Globus pallidus (tissue), 1 donor: ENCODE results near the gene SMIM35.
"Not testable (repeated sequence)": the region's sequence is repeated elsewhere in the genome, so short reads cannot be mapped to it uniquely, and the experiment has no call there.

Experiments
- DNase-seq: peaks from one replicate; pipeline ENCODE4 v3.0.0-alpha.2; 2015; ENCODE audit warnings: low spot score

Gene SMIM35

GRCh38 chr11:117980280-117980679, 106.5 kb downstream of the SMIM35 start:
- DNase-seq, result no peak

- peak; percentile 51 for DNase-seq
These were observed 107.1 kb downstream of the SMIM35 start for GRCh38 chr11:117979481-117980211.

- DNase-seq, result no peak
These were observed 107.8 kb downstream of the SMIM35 start for GRCh38 chr11:117978991-117979390.

DNA sequence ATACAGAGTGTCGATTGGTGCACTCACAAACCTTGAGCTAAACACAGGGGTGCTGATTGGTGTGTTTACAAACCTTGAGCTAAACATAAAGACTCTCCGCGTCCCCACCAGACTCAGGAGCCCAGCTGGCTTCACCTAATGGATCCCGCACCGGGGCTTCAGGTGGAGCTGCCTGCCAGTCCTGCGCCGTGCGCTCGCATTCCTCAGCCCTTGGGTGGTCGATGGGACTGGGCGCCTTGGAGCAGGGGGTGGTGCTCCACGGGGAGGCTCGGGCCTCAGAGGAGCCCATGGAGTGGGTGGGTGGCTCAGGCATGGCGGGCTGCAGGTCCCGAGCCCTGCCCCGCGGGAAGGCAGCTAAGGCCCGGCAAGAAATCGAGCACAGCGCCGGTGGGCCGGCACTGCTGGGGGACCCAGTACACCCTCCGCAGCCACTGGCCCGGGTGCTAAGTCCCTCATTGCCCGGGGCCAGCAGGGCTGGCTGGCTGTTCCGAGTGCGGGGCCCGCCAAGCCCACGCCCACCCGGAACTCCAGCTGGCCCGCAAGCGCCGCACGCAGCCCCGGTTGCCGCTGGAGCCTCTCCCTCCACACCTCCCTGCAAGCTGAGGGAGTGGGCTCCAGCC, 108.4 kb downstream of the SMIM35 start:
- not testable (repeated sequence) for DNase-seq

GRCh38 chr11:117977612-117978264, 109.0 kb downstream of the SMIM35 start:
- not testable (repeated sequence) for DNase-seq

DNA sequence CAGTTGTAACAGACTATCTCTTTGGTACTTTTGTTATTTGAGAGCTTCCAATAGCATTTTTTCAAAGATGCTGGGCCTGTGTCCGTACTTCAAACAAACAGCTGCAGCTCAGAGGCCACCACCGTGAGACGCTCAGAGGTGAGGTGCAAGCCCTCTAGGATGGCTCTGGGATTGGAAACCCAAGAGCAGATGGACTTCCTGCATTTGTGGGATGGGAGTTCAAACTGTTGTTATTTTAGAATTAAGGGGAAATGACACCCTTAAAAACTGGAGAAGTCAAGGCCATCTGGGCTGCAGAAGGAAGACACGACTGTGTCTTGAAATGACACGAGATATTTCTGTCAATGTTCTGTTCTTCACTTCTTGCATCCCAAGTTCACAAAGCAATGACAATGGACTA, 109.7 kb downstream of the SMIM35 start:
- no peak for DNase-seq

GRCh38 chr11:117976445-117976844, 110.3 kb downstream of the SMIM35 start:
- DNase-seq, result no peak

DNA sequence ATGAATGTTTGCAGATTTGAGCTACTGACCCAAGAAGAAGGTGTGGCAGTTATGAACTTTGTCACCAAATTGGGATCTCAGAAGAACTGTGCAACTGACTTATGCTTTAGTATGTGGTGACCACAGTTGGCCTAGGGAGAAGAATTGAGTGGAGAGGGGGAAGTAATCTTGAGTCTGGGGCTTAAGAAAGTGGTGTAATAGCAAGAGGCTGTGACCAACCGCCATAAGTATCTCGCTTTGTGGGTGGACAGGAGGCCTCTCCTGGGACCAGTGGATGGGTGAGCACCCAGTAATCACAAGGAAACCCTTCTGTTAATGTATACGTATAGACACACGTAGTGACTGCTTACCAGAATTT, 113.3 kb downstream of the SMIM35 start:
- no peak for DNase-seq

GRCh38 chr11:117972629-117973502, 113.9 kb downstream of the SMIM35 start:
- no peak for DNase-seq

GRCh38 chr11:117972044-117972443, 114.7 kb downstream of the SMIM35 start:
- DNase-seq, result no peak

- DNase-seq, result no peak
These were observed 116.3 kb downstream of the SMIM35 start for GRCh38 chr11:117970400-117971024.

DNA sequence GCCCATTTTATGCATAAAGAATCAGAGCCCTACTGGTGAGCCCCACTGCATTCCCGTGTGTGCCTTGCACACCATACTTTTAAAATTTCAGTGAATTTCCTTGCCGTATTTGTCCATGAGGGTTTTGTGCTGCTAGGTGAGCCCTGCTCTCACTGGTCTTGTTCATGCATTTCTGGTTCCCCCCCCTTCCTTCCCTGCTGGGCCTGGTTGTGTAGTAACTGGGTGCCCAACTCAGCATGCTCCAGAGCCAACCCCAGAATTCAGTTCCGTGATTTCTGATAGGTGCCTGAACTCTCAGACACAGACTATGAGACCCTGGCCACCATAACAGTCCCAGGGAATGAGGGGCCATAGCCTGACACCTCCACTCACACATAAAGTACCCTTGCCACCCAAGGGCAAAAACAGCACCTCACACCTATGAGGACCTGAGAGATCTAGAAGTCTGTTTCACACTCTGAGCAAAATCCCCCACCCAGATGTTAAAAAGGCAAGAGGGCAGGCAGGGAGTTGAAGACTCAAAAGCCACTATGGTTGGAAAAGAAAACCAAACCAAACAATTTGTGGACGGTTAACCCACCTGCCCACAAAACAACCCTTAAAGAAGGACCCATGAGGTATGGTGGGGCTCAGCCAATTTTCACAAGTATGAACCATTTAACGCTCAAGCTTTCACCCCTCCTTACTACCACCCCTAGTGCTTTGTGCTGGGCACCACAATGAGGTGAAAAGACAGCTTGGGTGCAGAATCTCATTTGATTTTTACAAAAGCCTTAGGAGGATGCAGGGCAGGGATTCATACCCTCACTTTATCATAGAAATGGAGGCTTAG, 117.4 kb downstream of the SMIM35 start:
- DNase-seq, result no peak

GRCh38 chr11:117966908-117967307, 119.9 kb downstream of the SMIM35 start:
- no peak for DNase-seq

GRCh38 chr11:117962826-117963225, 123.9 kb downstream of the SMIM35 start:
- no peak for DNase-seq

DNA sequence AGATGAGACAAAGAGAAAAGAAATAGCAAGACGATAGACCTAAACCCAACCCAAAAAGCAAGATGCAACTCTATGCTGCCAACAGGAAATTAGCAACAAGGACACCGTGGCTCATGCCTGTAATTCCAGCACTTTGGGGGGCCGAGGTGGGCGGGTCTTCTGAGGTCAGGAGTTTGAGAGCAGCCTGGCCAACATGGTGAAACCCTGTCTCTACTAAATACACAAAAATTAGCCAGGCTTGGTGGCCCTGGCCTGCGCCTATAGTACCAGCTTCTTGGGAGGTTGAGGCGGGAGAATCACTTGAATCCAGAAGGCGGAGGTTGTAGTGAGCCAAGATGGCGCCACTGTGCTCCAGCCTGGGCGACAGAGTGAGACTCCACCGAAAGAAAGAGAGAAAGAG, 124.9 kb downstream of the SMIM35 start:
- DNase-seq, result no peak

DNA sequence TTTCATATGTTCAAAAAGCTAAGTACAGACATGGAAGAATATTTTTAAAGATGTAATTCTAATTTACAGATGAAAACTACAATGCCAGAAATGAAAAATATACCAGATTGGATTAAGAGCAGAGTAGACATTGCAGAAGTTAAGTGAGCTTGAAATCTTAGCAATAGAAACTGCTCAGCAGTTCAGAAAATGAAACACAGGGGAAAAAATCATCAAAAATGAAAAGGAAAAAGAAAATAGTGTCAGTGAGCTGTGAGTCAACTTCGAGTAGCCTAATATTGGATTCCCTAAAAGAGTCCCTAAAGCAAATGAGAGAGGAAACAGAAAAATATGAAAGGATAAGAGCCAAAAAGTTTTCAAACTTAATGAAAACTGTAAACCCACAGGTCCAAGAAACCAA, 126.4 kb downstream of the SMIM35 start:
- no peak for DNase-seq

- DNase-seq, result no peak
These were observed 127.2 kb downstream of the SMIM35 start for GRCh38 chr11:117959438-117960149.

DNA sequence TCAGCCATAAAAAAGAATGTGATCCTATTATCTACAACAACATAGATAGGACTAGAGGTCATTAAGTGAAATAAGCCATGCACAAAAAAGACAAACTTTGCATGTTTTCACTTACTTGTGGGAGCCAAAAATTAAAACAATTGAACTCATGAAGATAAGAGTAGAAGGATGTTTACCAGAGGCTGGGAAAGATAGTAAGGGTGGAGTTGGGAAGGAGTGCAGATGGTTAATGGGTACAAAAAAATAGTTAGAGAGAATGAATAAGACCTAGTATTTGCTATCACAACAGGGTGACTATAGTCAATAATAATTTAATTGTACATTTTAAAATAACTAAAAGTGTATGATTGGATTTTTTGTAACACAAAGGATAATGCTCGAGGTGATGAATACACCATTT, 127.8 kb downstream of the SMIM35 start:
- no peak for DNase-seq
